H1 (cell line): ENCODE results near the gene IRGC. TPM values are rescaled to one million over a fixed set of nuclear protein-coding genes. Genes with fewer than 3 reads are reported as not detected.

Experiments used
- CHD7 ChIP-seq: fragments of 300-600 bp; sonication (generic); IDR thresholded peaks from 2 replicates; pipeline ENCODE4 v1.7.1; 2012; ENCODE audit warnings: low read length, moderate library complexity, mild to moderate bottlenecking, inconsistent platforms; ENCODE audit not compliant: insufficient replicate concordance
- polyA plus RNA-seq, 7 experiments: library from polyadenylated mRNA; depleted of rRNA in 3 of 7; stranded (reverse) in 5 of 7; unstranded in 2 of 7; fragments of >200 nt in 5 of 7; fragments of 200-250 nt in 2 of 7; gene quantifications; 1 replicate in 5 of 7; 2 replicates in 1 of 7; 4 replicates in 1 of 7; pipeline versions ENCODE4 v1.2.1 to v1.2.3, GENCODE V29; 2011 to 2013; ENCODE audit warnings: missing spikeins in 2 of 7, mixed read lengths in 2 of 7
- total RNA-seq: library from RNA; stranded (reverse); fragmentation: NEBNext Ultra II Directional; extraction: Animal tissue kit (Norgen Biotek cat#: 25700); gene quantifications from 2 replicates; pipeline ENCODE4 v1.2.1, GENCODE V29; 2021

Gene IRGC
- total and polyA plus RNA-seq, 2 of the 8 experiments (the other 6 are each of a cell fraction or from before 2014, with no cell fraction given): not detected

- no peak for TF ChIP-seq CHD7
Measured at GRCh38 chr19:43704002-43704705, 11.7 kb upstream of the IRGC start (continued).
